Fibroblast of lung (primary cell): ENCODE results near the gene DCD.

Source experiments
- EZH2 ChIP-seq: IDR thresholded peaks from 2 replicates; pipeline ENCODE4 v1.5.1; 2012; ENCODE audit warnings: low read length, control low read depth, mild to moderate bottlenecking; ENCODE audit errors: missing control alignments
- TF ChIP-seq, protein P1 (sequence below), 2 donors: IDR thresholded peaks in 1 of 2; conservative IDR thresholded peaks in 1 of 2; 1 replicate in 1 of 2; 2 replicates in 1 of 2; pipeline ENCODE4 v1.5.1; 2011 to 2012; ENCODE audit warnings: low read length in 2 of 2, control low read depth in 1 of 2, inconsistent platforms in 1 of 2, low read depth in 1 of 2, mild to moderate bottlenecking in 1 of 2

DNA sequence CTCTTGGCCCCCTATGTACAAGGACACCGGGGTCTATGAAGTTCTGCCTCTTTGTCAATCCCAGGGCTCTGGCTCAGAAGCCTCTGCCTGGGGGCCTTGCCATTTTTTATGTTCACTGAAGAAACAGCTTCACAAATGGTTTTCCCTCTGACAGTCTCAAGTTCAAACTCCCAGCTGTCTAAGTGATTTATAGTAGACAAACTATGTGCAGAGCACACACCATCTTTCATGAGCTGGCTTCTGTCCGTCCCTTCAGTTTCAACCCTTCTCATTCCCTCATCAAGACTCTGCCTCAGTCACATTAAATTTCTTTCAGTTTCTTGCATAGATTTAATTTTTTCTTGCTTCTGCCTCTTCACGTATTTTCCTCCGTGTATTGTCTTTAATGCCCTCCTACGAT lies 2.7 kb upstream of the DCD start:
- TF ChIP-seq, protein P1, sequence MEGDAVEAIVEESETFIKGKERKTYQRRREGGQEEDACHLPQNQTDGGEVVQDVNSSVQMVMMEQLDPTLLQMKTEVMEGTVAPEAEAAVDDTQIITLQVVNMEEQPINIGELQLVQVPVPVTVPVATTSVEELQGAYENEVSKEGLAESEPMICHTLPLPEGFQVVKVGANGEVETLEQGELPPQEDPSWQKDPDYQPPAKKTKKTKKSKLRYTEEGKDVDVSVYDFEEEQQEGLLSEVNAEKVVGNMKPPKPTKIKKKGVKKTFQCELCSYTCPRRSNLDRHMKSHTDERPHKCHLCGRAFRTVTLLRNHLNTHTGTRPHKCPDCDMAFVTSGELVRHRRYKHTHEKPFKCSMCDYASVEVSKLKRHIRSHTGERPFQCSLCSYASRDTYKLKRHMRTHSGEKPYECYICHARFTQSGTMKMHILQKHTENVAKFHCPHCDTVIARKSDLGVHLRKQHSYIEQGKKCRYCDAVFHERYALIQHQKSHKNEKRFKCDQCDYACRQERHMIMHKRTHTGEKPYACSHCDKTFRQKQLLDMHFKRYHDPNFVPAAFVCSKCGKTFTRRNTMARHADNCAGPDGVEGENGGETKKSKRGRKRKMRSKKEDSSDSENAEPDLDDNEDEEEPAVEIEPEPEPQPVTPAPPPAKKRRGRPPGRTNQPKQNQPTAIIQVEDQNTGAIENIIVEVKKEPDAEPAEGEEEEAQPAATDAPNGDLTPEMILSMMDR (conservative IDR thresholded peaks at IDR 0.05 in 1 of 2, IDR thresholded peaks at IDR 0.05 in 1 of 2; ENCODE audit: low read depth in 1 of 2, low read length in 2 of 2): no peak
- TF ChIP-seq EZH2: no peak
